HepG2 (cell line): ENCODE results near the gene MRLN. TPM values are rescaled to one million over a fixed set of nuclear protein-coding genes. Genes with fewer than 3 reads are reported as not detected.

Source experiments
- CREM ChIP-seq, 2 experiments: sonication (generic) in 1 of 2; formaldehyde crosslinking in 1 of 2; IDR thresholded peaks; 2 replicates each; pipeline versions ENCODE4 v1.4.0 to v1.6.1; 2016 to 2020; ENCODE audit warnings: antibody characterized with exemption in 1 of 2, mild to moderate bottlenecking in 1 of 2, missing genetic modification reagents in 1 of 2
- CTCF ChIP-seq: sonication (generic); formaldehyde crosslinking; IDR thresholded peaks from 2 replicates; pipeline ENCODE4 v1.5.0; 2020; ENCODE audit warnings: mild to moderate bottlenecking, missing genetic modification reagents, moderate library complexity
- EP300 ChIP-seq, 3 experiments: sonication (generic) in 1 of 3; formaldehyde crosslinking in 1 of 3; IDR thresholded peaks; 2 replicates each; pipeline versions ENCODE4 v1.5.1 to v1.6.1; 2011 to 2020; ENCODE audit warnings: low read depth in 2 of 3, low read length in 2 of 3, borderline replicate concordance in 1 of 3, improper control_type of control experiment in 1 of 3, mild to moderate bottlenecking in 1 of 3, missing genetic modification reagents in 1 of 3, moderate library complexity in 1 of 3
- GATAD1 ChIP-seq: IDR thresholded peaks from 2 replicates; pipeline ENCODE4 v1.6.1; 2016; ENCODE audit warnings: missing genetic modification reagents, missing compliant biosample characterization
- HIVEP1 ChIP-seq: sonication (generic); formaldehyde crosslinking; IDR thresholded peaks from 2 replicates; pipeline ENCODE4 v1.4.0; 2020; ENCODE audit warnings: mild to moderate bottlenecking, missing genetic modification reagents
- MTF2 ChIP-seq: sonication (generic); formaldehyde crosslinking; IDR thresholded peaks from 2 replicates; pipeline ENCODE4 v1.5.0; 2020; ENCODE audit warnings: missing genetic modification reagents, borderline replicate concordance
- MXD3 ChIP-seq: IDR thresholded peaks from 2 replicates; pipeline ENCODE4 v1.6.1; 2016; ENCODE audit warnings: mild to moderate bottlenecking, missing biosample characterization, missing genetic modification reagents
- NFE2L2 ChIP-seq: fragments of 150-350 bp; IDR thresholded peaks from 2 replicates; pipeline ENCODE4 v1.6.1; 2014; ENCODE audit warnings: low read length
- PHF8 ChIP-seq: sonication (generic); formaldehyde crosslinking; IDR thresholded peaks from 2 replicates; pipeline ENCODE4 v1.5.0; 2020; ENCODE audit warnings: missing genetic modification reagents
- SP140L ChIP-seq: sonication (generic); formaldehyde crosslinking; IDR thresholded peaks from 2 replicates; pipeline ENCODE4 v1.4.0; 2020; ENCODE audit warnings: missing genetic modification reagents, borderline replicate concordance
- ZFP36 ChIP-seq: fragments of 150-350 bp; IDR thresholded peaks from 2 replicates; pipeline ENCODE4 v1.6.1; 2018; ENCODE audit warnings: borderline replicate concordance, low read length, low read depth; ENCODE audit not compliant: partially characterized antibody
- ZFP82 ChIP-seq: sonication (generic); formaldehyde crosslinking; IDR thresholded peaks from 2 replicates; pipeline ENCODE4 v1.5.1; 2020; ENCODE audit warnings: mild to moderate bottlenecking, missing genetic modification reagents, borderline replicate concordance
- ZNF512 ChIP-seq: sonication (generic); formaldehyde crosslinking; IDR thresholded peaks from 2 replicates; pipeline ENCODE4 v1.4.0; 2020; ENCODE audit warnings: mild to moderate bottlenecking, missing genetic modification reagents
- ZNF607 ChIP-seq: sonication (generic); formaldehyde crosslinking; IDR thresholded peaks from 2 replicates; pipeline ENCODE4 v1.5.1; 2020; ENCODE audit warnings: missing genetic modification reagents, mild to moderate bottlenecking, borderline replicate concordance
- ZNF768 ChIP-seq: sonication (generic); formaldehyde crosslinking; IDR thresholded peaks from 2 replicates; pipeline ENCODE4 v1.4.0; 2020; ENCODE audit warnings: missing genetic modification reagents
- ZNF792 ChIP-seq: IDR thresholded peaks from 2 replicates; pipeline ENCODE4 v1.6.1; 2016
- polyA plus RNA-seq, 8 experiments: library from polyadenylated mRNA; depleted of rRNA in 3 of 8; stranded (reverse) in 7 of 8; unstranded in 1 of 8; fragments of >200 nt; fragmentation: Illumina TruSeq in 4 of 8; extraction: Trizol in 4 of 8; gene quantifications; 2 replicates each; pipeline versions ENCODE4 v1.2.1 to v1.2.3, GENCODE V29; 2011 to 2016; ENCODE audit warnings: low read depth in 4 of 8, missing spikeins in 1 of 8, mixed read lengths in 1 of 8; ENCODE audit not compliant: insufficient read depth in 1 of 8
- total RNA-seq, 5 experiments: library from RNA; depleted of rRNA; stranded (reverse); fragments of >200 nt; fragmentation: Illumina TruSeq; extraction: Trizol; gene quantifications; 2 replicates each; pipeline ENCODE4 v1.2.3, GENCODE V29; 2016; ENCODE audit warnings: low read depth in 1 of 5
- TF ChIP-seq, protein P1 (sequence below): sonication (generic); formaldehyde crosslinking; IDR thresholded peaks from 2 replicates; pipeline ENCODE4 v1.4.0; 2020; ENCODE audit warnings: missing genetic modification reagents, mild to moderate bottlenecking, borderline replicate concordance

MRLN gene
- total and polyA plus RNA-seq, 2 of the 13 experiments (the other 11 are each of a cell fraction or from before 2014, with no cell fraction given) = not detected

DNA sequence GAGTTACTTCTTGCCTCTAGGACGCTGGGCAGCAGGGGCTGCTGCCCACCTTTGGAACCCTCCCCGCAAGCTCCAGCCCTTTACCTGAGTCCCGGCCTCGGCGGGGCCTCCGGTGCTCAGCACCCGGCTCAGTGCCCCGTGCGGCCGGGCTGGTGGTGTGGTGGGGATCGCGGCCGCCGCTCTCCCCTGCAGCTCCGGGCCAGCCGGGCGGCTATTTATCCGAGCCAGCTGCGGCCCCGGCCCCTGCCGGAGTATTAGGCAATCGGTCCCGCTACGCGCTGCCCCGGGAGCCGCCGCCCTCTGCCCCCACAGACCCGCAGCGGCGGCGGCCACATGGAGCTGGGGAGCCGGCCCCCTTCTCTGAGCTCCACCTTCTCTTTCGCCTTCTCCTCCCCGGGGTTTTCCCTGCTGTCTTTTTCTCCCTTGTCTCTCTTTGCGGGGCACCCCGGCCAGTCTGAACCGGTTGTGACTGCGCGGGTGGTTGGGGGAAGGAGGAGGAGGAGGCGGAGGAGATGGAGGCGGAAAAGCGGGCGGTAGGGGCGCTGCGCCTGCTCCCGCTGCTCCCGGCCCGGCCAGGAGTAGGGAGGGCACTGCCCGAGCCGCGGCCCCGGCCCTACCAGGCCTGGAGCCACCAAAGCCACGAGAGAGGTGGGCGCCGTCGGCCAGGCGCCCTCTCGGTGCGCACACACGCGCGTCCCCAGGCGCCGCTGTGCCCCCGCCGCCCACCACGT lies 43.7 kb downstream of the MRLN start, which contains the start of gene SLC16A9 (continued):
- TF ChIP-seq ZFP36 = no peak
- TF ChIP-seq CTCF = peak; percentile 49
- TF ChIP-seq ZNF607 (CRISPR knock-in tag) = no peak
- TF ChIP-seq NFE2L2 = no peak
- peak; percentile 69; the same call in 1 of the 2 replicates for TF ChIP-seq MTF2 (CRISPR knock-in tag)
- TF ChIP-seq, protein P1, sequence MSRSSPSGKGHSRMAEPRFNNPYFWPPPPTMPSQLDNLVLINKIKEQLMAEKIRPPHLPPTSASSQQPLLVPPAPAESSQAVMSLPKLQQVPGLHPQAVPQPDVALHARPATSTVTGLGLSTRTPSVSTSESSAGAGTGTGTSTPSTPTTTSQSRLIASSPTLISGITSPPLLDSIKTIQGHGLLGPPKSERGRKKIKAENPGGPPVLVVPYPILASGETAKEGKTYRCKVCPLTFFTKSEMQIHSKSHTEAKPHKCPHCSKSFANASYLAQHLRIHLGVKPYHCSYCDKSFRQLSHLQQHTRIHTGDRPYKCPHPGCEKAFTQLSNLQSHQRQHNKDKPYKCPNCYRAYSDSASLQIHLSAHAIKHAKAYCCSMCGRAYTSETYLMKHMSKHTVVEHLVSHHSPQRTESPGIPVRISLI (CRISPR knock-in tag) = no peak
- 0 out of 2 replicates have a peak, but pooled peaks have one; percentile 21 for TF ChIP-seq ZNF768 (CRISPR knock-in tag)
- 0 out of 2 replicates have a peak, but pooled peaks have one; percentile 38 for TF ChIP-seq HIVEP1 (CRISPR knock-in tag)
- TF ChIP-seq EP300 (IDR thresholded peaks at IDR 0.05; ENCODE audit: low read depth in 2 of 2, low read length in 2 of 2) = no peak
- no peak for TF ChIP-seq EP300 (CRISPR knock-in tag; IDR thresholded peaks at IDR 0.05; ENCODE audit: borderline replicate concordance)
- no peak for TF ChIP-seq ZNF512 (CRISPR knock-in tag)
- 0 out of 2 replicates have a peak, but pooled peaks have one; percentile 33 for TF ChIP-seq ZNF792 (CRISPR knock-in tag)
- no peak for TF ChIP-seq SP140L (CRISPR knock-in tag)
- no peak for TF ChIP-seq MXD3 (CRISPR knock-in tag)
- TF ChIP-seq CREM (IDR thresholded peaks at IDR 0.05) = no peak
- TF ChIP-seq CREM (CRISPR knock-in tag; IDR thresholded peaks at IDR 0.05) = no peak
- TF ChIP-seq PHF8 = peak; percentile 32; the same call in 1 of the 2 replicates
- TF ChIP-seq GATAD1 (CRISPR knock-in tag) = no peak
- TF ChIP-seq ZFP82 (CRISPR knock-in tag) = no peak
- TF ChIP-seq, all 625 proteins: peak for 20
